ENCODE data around the gene ZNF547. TPM values are rescaled to one million over a fixed set of nuclear protein-coding genes. Genes with fewer than 3 reads are reported as not detected.

ZNF547 gene
- total and polyA plus RNA-seq, 2 of the 8 experiments (the other 6 are each of a cell fraction or from before 2014, with no cell fraction given), result 1.1 to 2.1 TPM

DNA sequence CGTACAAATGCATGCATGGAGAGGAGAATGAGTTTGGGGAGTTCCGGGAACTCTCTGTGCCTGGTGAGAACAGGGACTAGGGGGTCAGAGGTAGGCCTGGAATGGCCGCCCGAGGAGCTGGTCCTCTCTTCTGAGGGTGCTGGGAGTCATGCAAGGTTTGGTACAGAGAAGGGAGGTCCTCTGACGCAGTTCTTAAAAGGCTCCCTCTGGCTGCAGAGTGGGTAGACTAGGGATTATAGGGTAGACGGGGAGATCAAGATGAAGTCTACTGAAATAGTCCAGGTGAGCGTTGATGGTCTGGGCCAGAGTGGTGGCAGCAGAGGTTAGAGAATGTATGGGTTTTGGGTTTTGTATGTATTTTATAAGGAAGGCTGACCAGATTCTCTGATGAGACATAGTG, 11.5 kb upstream of the ZNF547 start:
- peak overlapping the region; percentile 93 to 94 for H3K4me2 ChIP-seq (ENCODE audit: insufficient read depth in 1 of 2, low read depth in 2 of 2, low read length in 2 of 2)
- no peaks in the 10 kb centered on the region for H3K9me3 ChIP-seq (ENCODE audit: insufficient read depth in 2 of 2, low read depth in 1 of 2, low read length in 1 of 2)
- peak overlapping the region; percentile 37; the same call in 1 of the 2 replicates for H2BK5ac ChIP-seq (ENCODE audit: low read depth, low read length)
- peaks cover 10% of the 10 kb centered on the region for H3K79me1 ChIP-seq (ENCODE audit: low read depth, low read length)
- POLR2A ChIA-PET (ENCODE audit: partially characterized antibody), result no interaction called here
- no peak overlapping the region for H3K56ac ChIP-seq (replicated peaks; ENCODE audit: insufficient read length, low read depth, low read length)
- no peak overlapping the region for H2AK5ac ChIP-seq (ENCODE audit: low read depth, low read length)
- TF ChIP-seq RNF2 (IDR thresholded peaks at IDR 0.05; ENCODE audit: borderline replicate concordance, low read depth, low read length, missing control alignments, poor library complexity, severe bottlenecking), result no peak
- TF ChIP-seq GTF2F1 (IDR thresholded peaks at IDR 0.05; ENCODE audit: borderline replicate concordance, low read depth, low read length), result no peak
- no peak for TF ChIP-seq SIX5 (IDR thresholded peaks at IDR 0.05; ENCODE audit: low read depth, low read length)
- TF ChIP-seq, protein P1, sequence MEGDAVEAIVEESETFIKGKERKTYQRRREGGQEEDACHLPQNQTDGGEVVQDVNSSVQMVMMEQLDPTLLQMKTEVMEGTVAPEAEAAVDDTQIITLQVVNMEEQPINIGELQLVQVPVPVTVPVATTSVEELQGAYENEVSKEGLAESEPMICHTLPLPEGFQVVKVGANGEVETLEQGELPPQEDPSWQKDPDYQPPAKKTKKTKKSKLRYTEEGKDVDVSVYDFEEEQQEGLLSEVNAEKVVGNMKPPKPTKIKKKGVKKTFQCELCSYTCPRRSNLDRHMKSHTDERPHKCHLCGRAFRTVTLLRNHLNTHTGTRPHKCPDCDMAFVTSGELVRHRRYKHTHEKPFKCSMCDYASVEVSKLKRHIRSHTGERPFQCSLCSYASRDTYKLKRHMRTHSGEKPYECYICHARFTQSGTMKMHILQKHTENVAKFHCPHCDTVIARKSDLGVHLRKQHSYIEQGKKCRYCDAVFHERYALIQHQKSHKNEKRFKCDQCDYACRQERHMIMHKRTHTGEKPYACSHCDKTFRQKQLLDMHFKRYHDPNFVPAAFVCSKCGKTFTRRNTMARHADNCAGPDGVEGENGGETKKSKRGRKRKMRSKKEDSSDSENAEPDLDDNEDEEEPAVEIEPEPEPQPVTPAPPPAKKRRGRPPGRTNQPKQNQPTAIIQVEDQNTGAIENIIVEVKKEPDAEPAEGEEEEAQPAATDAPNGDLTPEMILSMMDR (IDR thresholded peaks at IDR 0.05; ENCODE audit: control extremely low read depth in 1 of 3, insufficient read depth in 1 of 3, low read depth in 1 of 3, low read length in 3 of 3), result peak in 1 of 3 experiments; percentile 2; a peak in 1 of 4 replicates
- TF ChIP-seq RBBP5 (IDR thresholded peaks at IDR 0.05; ENCODE audit: borderline replicate concordance, low read depth, low read length), result no peak
- no peak overlapping the region for H2BK12ac ChIP-seq (ENCODE audit: low read depth, low read length)
- peaks cover 0 to 3% of the 10 kb centered on the region in 2 experiments for H4K20me1 ChIP-seq (replicated peaks in 1 of 2; ENCODE audit: control insufficient read depth in 1 of 2, insufficient read depth in 2 of 2, low read length in 2 of 2)
- H3K4me1 ChIP-seq (replicated peaks in 1 of 4; ENCODE audit: control insufficient read depth in 3 of 4, insufficient read depth in 4 of 4, low read length in 3 of 4), result peaks cover 0 to 4% (median 4%) of the 10 kb centered on the region in 4 experiments; a peak in 5 of 7 replicates
- H3K18ac ChIP-seq (ENCODE audit: extremely low read depth, low read length), result no peak overlapping the region
- H3K14ac ChIP-seq (ENCODE audit: insufficient read length), result no peak overlapping the region
- no peak for DNase-seq (ENCODE audit: low read depth in 1 of 2, low spot score in 2 of 2)
- no peak overlapping the region for H4K91ac ChIP-seq (replicated peaks; ENCODE audit: insufficient read length, low read length)
- FAIRE-seq, result no peak
- H3K27me3 ChIP-seq (replicated peaks in 1 of 4; ENCODE audit: control insufficient read depth in 3 of 4, extremely low read depth in 1 of 4, insufficient read depth in 3 of 4, low read length in 3 of 4), result no peaks in the 10 kb centered on the region
- peak overlapping the region; percentile 88 to 100 (median 99) for H3K4me3 ChIP-seq (ENCODE audit: extremely low read depth in 1 of 4, insufficient read depth in 2 of 4, low read depth in 3 of 4, low read length in 4 of 4)
- H2BK120ac ChIP-seq (replicated peaks; ENCODE audit: low read depth, low read length), result no peak overlapping the region
- H2AFZ ChIP-seq (ENCODE audit: low read length), result 0 out of 2 replicates have a peak overlapping the region, but pooled peaks have one; percentile 55
- peaks cover 6 to 29% of the 10 kb centered on the region in 2 experiments; a peak in 3 of 4 replicates for H3K79me2 ChIP-seq (ENCODE audit: control insufficient read depth in 1 of 2, insufficient read depth in 2 of 2, low read length in 2 of 2)
- no peak overlapping the region for H3K27ac ChIP-seq (ENCODE audit: low read depth, low read length)
- no peak overlapping the region for H3K23ac ChIP-seq (ENCODE audit: insufficient read length)
- H3K36me3 ChIP-seq (ENCODE audit: control insufficient read depth in 2 of 4, insufficient read depth in 4 of 4, low read length in 3 of 4), result peaks cover 5 to 25% (median 21%) of the 10 kb centered on the region in 4 experiments; a peak in 6 of 8 replicates
- no peak overlapping the region for H2BK15ac ChIP-seq (ENCODE audit: low read length)
- no peak overlapping the region for H3K4ac ChIP-seq (replicated peaks; ENCODE audit: insufficient read length, low read depth, low read length)
- CTCF ChIA-PET (ENCODE audit: partially characterized antibody), result interaction anchor here (1.0 kb wide), 1 partner anchor 12 kb away, joined by 3 read pairs; no protein-coding TSS in a partner anchor
- no peak overlapping the region for H2BK20ac ChIP-seq (ENCODE audit: low read length)
- peaks cover 12% of the 10 kb centered on the region; the same call in 1 of the 2 replicates for H3K23me2 ChIP-seq (ENCODE audit: low read depth, low read length)
- no peak overlapping the region for H4K8ac ChIP-seq (ENCODE audit: extremely low read depth, insufficient read depth, low read length)
- WGBS, 2 experiments (ENCODE audit: extremely low coverage in 1 of 2, insufficient coverage in 1 of 2, insufficient read length in 1 of 2, insufficient replicate concordance in 2 of 2, low coverage in 1 of 2, low lambda C conversion rate in 2 of 2, missing lambda C conversion rate in 1 of 2), result 46% methylated on average over 7 of the region's 7 CpGs; no CpG with 5 or more reads in 1 of the 2 experiments
- no peak overlapping the region for H4K5ac ChIP-seq (ENCODE audit: insufficient read length, low read depth, low read length)
- H3K9ac ChIP-seq (replicated peaks in 1 of 4; ENCODE audit: extremely low read depth in 1 of 4, low read depth in 3 of 4, low read length in 3 of 4), result peak overlapping the region; percentile 84 to 95 (median 88)

Measured in H1 (cell line).